Gastrocnemius medialis (tissue), 4 donors: ENCODE results near the gene SERTAD4.

Experiments
- POLR2A ChIP-seq, 2 donors: fragments of 450-650 bp; IDR thresholded peaks; one replicate each; pipeline ENCODE4 v1.6.1; 2017; ENCODE audit warnings: antibody characterized with exemption in 2 of 2, mild to moderate bottlenecking in 2 of 2, moderate library complexity in 2 of 2
- TF ChIP-seq, protein P1 (sequence below), 5 experiments: fragments of 450-650 bp in 3 of 5; fragments of 200-600 bp in 2 of 5; sonication (generic) in 2 of 5; IDR thresholded peaks in 4 of 5; conservative IDR thresholded peaks in 1 of 5; 1 replicate in 4 of 5; 2 replicates in 1 of 5; pipeline ENCODE4 v1.5.1; 2016 to 2019; ENCODE audit warnings: antibody characterized with exemption in 5 of 5, mild to moderate bottlenecking in 3 of 5, moderate library complexity in 3 of 5

DNA sequence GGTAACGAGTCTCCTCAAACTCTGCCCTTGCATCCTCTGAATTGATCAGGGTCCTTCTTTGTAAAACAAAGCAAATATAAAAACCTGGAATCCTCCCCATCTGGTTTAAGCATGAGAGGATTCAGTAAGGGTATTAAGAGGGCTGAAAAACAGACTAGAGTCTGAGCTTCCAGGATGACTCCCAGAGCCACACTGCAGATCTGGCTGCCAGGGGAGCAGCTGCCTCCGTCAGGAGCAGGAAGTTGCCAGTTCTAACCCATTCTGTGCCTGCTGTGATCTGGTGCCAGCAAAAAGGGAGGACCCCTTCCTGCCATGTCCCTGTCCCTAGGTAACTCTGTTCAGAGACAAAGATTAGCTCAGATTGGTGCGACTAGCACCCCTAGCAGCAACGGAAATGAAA lies 27.5 kb downstream of the SERTAD4 start:
- TF ChIP-seq, protein P1, sequence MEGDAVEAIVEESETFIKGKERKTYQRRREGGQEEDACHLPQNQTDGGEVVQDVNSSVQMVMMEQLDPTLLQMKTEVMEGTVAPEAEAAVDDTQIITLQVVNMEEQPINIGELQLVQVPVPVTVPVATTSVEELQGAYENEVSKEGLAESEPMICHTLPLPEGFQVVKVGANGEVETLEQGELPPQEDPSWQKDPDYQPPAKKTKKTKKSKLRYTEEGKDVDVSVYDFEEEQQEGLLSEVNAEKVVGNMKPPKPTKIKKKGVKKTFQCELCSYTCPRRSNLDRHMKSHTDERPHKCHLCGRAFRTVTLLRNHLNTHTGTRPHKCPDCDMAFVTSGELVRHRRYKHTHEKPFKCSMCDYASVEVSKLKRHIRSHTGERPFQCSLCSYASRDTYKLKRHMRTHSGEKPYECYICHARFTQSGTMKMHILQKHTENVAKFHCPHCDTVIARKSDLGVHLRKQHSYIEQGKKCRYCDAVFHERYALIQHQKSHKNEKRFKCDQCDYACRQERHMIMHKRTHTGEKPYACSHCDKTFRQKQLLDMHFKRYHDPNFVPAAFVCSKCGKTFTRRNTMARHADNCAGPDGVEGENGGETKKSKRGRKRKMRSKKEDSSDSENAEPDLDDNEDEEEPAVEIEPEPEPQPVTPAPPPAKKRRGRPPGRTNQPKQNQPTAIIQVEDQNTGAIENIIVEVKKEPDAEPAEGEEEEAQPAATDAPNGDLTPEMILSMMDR (IDR thresholded peaks at IDR 0.05 in 4 of 5, conservative IDR thresholded peaks at IDR 0.05 in 1 of 5) = no peak
- no peak for TF ChIP-seq POLR2A (IDR thresholded peaks at IDR 0.05)
